ENCODE data around the gene C14orf132. TPM values are rescaled to one million over a fixed set of nuclear protein-coding genes. Genes with fewer than 3 reads are reported as not detected.

The C14orf132 gene
- total and polyA plus RNA-seq, 2 of the 4 experiments (the other 2 are of a cell fraction): 6.3 to 13.5 TPM

GRCh38 chr14:96057738-96058137, 18.6 kb downstream of the C14orf132 start:
- Histone ChIP-seq H3K36me3 (ENCODE audit: control insufficient read depth, insufficient read depth, low read length) (peaks cover 20% of the 10 kb centered on the region), H4K8ac (ENCODE audit: low read depth in 2 of 2, low read length in 2 of 2) (no peak overlapping the region), H4K5ac (ENCODE audit: low read depth, low read length) (no peak overlapping the region), H3K9me1 (ENCODE audit: insufficient read depth, low read length) (peaks cover 20% of the 10 kb centered on the region), H4K91ac (ENCODE audit: insufficient read depth, low read depth, low read length) (no peak overlapping the region), H3K4me2 (ENCODE audit: low read depth, low read length) (no peak overlapping the region), H3K56ac (ENCODE audit: extremely low read depth, insufficient read depth, low read length) (no peak overlapping the region), H3K4me3 (ENCODE audit: insufficient read depth, low read depth, low read length) (no peak overlapping the region), H3K79me1 (ENCODE audit: low read depth in 1 of 2, low read length in 2 of 2) (peaks cover 34 to 61% of the 10 kb centered on the region in 2 experiments), H2BK15ac (ENCODE audit: low read depth, low read length) (no peak overlapping the region), H2AK9ac (replicated peaks; ENCODE audit: low read depth, low read length, poor library complexity) (no peak overlapping the region), H3K4ac (ENCODE audit: low read depth, low read length) (no peak overlapping the region), H2AFZ (replicated peaks; ENCODE audit: low read length, poor library complexity) (peak overlapping the region; percentile 15), H3K14ac (replicated peaks; ENCODE audit: low read depth, low read length) (no peak overlapping the region), H3K27ac (ENCODE audit: insufficient read depth, low read length) (no peak overlapping the region), H3K9ac (ENCODE audit: low read depth, low read length) (no peak overlapping the region), H2BK5ac (ENCODE audit: low read depth, low read length, poor library complexity, severe bottlenecking) (no peak overlapping the region), H3K4me1 (ENCODE audit: control insufficient read depth, insufficient read depth, low read length) (peaks cover 13% of the 10 kb centered on the region), H2BK120ac (ENCODE audit: low read depth, low read length) (no peak overlapping the region), H3K18ac (ENCODE audit: low read depth, low read length) (no peak overlapping the region), H3K27me3 (ENCODE audit: control insufficient read depth, insufficient read depth, low read length) (no peaks in the 10 kb centered on the region), H3K9me3 (ENCODE audit: control insufficient read depth, insufficient read depth, low read length) (no peaks in the 10 kb centered on the region), H2BK20ac (ENCODE audit: low read depth, low read length) (no peak overlapping the region), H4K20me1 (ENCODE audit: insufficient read depth, low read length) (peaks cover 56% of the 10 kb centered on the region), H3K23ac (ENCODE audit: low read depth, low read length) (no peak overlapping the region), H2AK5ac (ENCODE audit: low read depth, low read length) (no peak overlapping the region)
- CTCF ChIA-PET: interaction anchor here (0.7 kb wide), 1 partner anchor 57 kb away, joined by 3 read pairs; no protein-coding TSS in a partner anchor
- POLR2A ChIA-PET (ENCODE audit: unreplicated experiment): no interaction called here
- WGBS, 2 experiments (ENCODE audit: extremely low coverage in 2 of 2, insufficient read length in 1 of 2): 93% methylated on average over 4 of the region's 9 CpGs; no CpG with 5 or more reads in 1 of the 2 experiments
- BruUV-seq (replicated peaks): no TSS peak
- dilution Hi-C loops (cut with HindIII; ENCODE audit: low sequenced_read_pairs, unreplicated experiment): no loop called here
- TF ChIP-seq, protein P1, sequence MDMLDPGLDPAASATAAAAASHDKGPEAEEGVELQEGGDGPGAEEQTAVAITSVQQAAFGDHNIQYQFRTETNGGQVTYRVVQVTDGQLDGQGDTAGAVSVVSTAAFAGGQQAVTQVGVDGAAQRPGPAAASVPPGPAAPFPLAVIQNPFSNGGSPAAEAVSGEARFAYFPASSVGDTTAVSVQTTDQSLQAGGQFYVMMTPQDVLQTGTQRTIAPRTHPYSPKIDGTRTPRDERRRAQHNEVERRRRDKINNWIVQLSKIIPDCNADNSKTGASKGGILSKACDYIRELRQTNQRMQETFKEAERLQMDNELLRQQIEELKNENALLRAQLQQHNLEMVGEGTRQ (IDR thresholded peaks at IDR 0.05; ENCODE audit: low read depth, low read length): no peak
- TF ChIP-seq MAFK (IDR thresholded peaks at IDR 0.05; ENCODE audit: low read depth, low read length): no peak
- no peak for TF ChIP-seq BHLHE40 (IDR thresholded peaks at IDR 0.05; ENCODE audit: low read depth, low read length)
- TF ChIP-seq FOS (IDR thresholded peaks at IDR 0.05; ENCODE audit: low read depth, low read length): no peak
- TF ChIP-seq RAD21 (IDR thresholded peaks at IDR 0.05; ENCODE audit: low read length): no peak
- TF ChIP-seq CEBPB (IDR thresholded peaks at IDR 0.05; ENCODE audit: low read depth, low read length): no peak
- TF ChIP-seq NFE2L2 (IDR thresholded peaks at IDR 0.05; ENCODE audit: low read depth, low read length): no peak
- TF ChIP-seq, protein P2, sequence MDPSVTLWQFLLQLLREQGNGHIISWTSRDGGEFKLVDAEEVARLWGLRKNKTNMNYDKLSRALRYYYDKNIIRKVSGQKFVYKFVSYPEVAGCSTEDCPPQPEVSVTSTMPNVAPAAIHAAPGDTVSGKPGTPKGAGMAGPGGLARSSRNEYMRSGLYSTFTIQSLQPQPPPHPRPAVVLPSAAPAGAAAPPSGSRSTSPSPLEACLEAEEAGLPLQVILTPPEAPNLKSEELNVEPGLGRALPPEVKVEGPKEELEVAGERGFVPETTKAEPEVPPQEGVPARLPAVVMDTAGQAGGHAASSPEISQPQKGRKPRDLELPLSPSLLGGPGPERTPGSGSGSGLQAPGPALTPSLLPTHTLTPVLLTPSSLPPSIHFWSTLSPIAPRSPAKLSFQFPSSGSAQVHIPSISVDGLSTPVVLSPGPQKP (IDR thresholded peaks at IDR 0.05; ENCODE audit: borderline replicate concordance, low read depth, low read length): no peak
- TF ChIP-seq MAZ (IDR thresholded peaks at IDR 0.05; ENCODE audit: borderline replicate concordance, low read depth, low read length): no peak
- no peak for TF ChIP-seq POLR2A (IDR thresholded peaks at IDR 0.05; ENCODE audit: low read depth, low read length)
- TF ChIP-seq RFX5 (IDR thresholded peaks at IDR 0.05; ENCODE audit: low read depth, low read length): no peak
- no peak for TF ChIP-seq RCOR1 (IDR thresholded peaks at IDR 0.05; ENCODE audit: insufficient replicate concordance, low read length)
- TF ChIP-seq, protein P3, sequence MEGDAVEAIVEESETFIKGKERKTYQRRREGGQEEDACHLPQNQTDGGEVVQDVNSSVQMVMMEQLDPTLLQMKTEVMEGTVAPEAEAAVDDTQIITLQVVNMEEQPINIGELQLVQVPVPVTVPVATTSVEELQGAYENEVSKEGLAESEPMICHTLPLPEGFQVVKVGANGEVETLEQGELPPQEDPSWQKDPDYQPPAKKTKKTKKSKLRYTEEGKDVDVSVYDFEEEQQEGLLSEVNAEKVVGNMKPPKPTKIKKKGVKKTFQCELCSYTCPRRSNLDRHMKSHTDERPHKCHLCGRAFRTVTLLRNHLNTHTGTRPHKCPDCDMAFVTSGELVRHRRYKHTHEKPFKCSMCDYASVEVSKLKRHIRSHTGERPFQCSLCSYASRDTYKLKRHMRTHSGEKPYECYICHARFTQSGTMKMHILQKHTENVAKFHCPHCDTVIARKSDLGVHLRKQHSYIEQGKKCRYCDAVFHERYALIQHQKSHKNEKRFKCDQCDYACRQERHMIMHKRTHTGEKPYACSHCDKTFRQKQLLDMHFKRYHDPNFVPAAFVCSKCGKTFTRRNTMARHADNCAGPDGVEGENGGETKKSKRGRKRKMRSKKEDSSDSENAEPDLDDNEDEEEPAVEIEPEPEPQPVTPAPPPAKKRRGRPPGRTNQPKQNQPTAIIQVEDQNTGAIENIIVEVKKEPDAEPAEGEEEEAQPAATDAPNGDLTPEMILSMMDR (conservative IDR thresholded peaks at IDR 0.05; ENCODE audit: low read depth, low read length): no peak
- no peak for TF ChIP-seq SMC3 (IDR thresholded peaks at IDR 0.05; ENCODE audit: low read depth, low read length)
- no peak for DNase-seq
- no peak for ATAC-seq (ENCODE audit: low read depth)
- in situ Hi-C loops (cut with MboI; ENCODE audit: low sequenced_read_pairs): no loop called here
- intact Hi-C loops (cut with micrococcal nuclease): no loop called here
